HEK293 (cell line): ENCODE measurements around the gene TEAD1.

ENCODE experiments used
- CTCF ChIA-PET: fragments of 350-600 bp; formaldehyde crosslinking; extraction: SDS; loops from one replicate; lab custom pipeline; 2021; ENCODE audit warnings: antibody characterized with exemption; lab: Yijun Ruan, JAX
- POLR2A ChIA-PET: fragments of 300-600 bp; formaldehyde crosslinking; extraction: SDS; loops from one replicate; lab custom pipeline; 2020; ENCODE audit warnings: antibody characterized with exemption, inconsistent platforms; lab: Yijun Ruan, JAX
- H3K27ac ChIP-seq: fragments of 200-500 bp; sonication (Bioruptor generic); 2 replicates; pipeline ENCODE4 v1.5.1; 2014; ENCODE audit warnings: low read depth, low read length, control low read depth, inconsistent platforms; ENCODE audit errors: extremely low read depth
- H3K36me3 ChIP-seq, 2 experiments: fragments of 200-500 bp in 1 of 2; sonication (Bioruptor generic) in 1 of 2; 1 replicate in 1 of 2; 2 replicates in 1 of 2; pipeline ENCODE4 v1.5.1; 2014 to 2017; ENCODE audit warnings: inconsistent platforms in 2 of 2, low read length in 2 of 2; ENCODE audit not compliant: control insufficient read depth in 2 of 2, insufficient read depth in 1 of 2
- H3K4me1 ChIP-seq: fragments of 200-500 bp; sonication (Bioruptor generic); 2 replicates; pipeline ENCODE4 v1.5.1; 2014; ENCODE audit warnings: mild to moderate bottlenecking, low read length, inconsistent platforms; ENCODE audit not compliant: control insufficient read depth, insufficient read depth
- H3K4me3 ChIP-seq: 2 replicates; pipeline ENCODE4 v1.5.1; 2011; ENCODE audit warnings: low read depth, mild to moderate bottlenecking, control low read depth, low read length, moderate library complexity
- H3K9me3 ChIP-seq: fragments of 200-500 bp; sonication (Bioruptor generic); 2 replicates; pipeline ENCODE4 v1.5.1; 2014; ENCODE audit warnings: low read depth, low read length, inconsistent platforms; ENCODE audit not compliant: control insufficient read depth, insufficient read depth
- BCL11A ChIP-seq: fragments of 450-650 bp; formaldehyde crosslinking; IDR thresholded peaks from 2 replicates; pipeline ENCODE4 v1.5.1; 2016; ENCODE audit warnings: low read depth, missing biosample characterization, missing genetic modification characterization
- GLI4 ChIP-seq: fragments of 450-650 bp; formaldehyde crosslinking; IDR thresholded peaks from 2 replicates; pipeline ENCODE4 v1.5.1; 2016; ENCODE audit warnings: missing biosample characterization, missing genetic modification characterization
- HOXD13 ChIP-seq: sonication (generic); formaldehyde crosslinking; IDR thresholded peaks from 2 replicates; pipeline ENCODE4 v1.8.0; 2022; ENCODE audit warnings: missing genetic modification reagents, borderline replicate concordance
- KLF7 ChIP-seq: fragments of 450-650 bp; formaldehyde crosslinking; IDR thresholded peaks from 2 replicates; pipeline ENCODE4 v1.5.1; 2016; ENCODE audit warnings: missing biosample characterization, missing genetic modification characterization, borderline replicate concordance
- PBX3 ChIP-seq: sonication (generic); formaldehyde crosslinking; IDR thresholded peaks from 2 replicates; pipeline ENCODE4 v1.8.1; 2022; ENCODE audit warnings: mild to moderate bottlenecking, moderate library complexity, missing genetic modification reagents
- PRDM1 ChIP-seq: fragments of 450-650 bp; formaldehyde crosslinking; IDR thresholded peaks from 2 replicates; pipeline ENCODE4; 2016; ENCODE audit warnings: missing biosample characterization, missing genetic modification characterization
- SALL2 ChIP-seq: fragments of 450-650 bp; formaldehyde crosslinking; IDR thresholded peaks from 2 replicates; pipeline ENCODE4 v1.5.0; 2017; ENCODE audit warnings: missing biosample characterization, mild to moderate bottlenecking, missing genetic modification characterization, borderline replicate concordance
- SCRT2 ChIP-seq: fragments of 450-650 bp; formaldehyde crosslinking; IDR thresholded peaks from 2 replicates; pipeline ENCODE4 v1.5.1; 2016; ENCODE audit warnings: missing biosample characterization, missing genetic modification characterization
- WT1 ChIP-seq: fragments of 450-650 bp; formaldehyde crosslinking; IDR thresholded peaks from 2 replicates; pipeline ENCODE4 v1.5.1; 2016; ENCODE audit warnings: missing biosample characterization, missing genetic modification characterization
- ZNF169 ChIP-seq: fragments of 450-650 bp; formaldehyde crosslinking; IDR thresholded peaks from 2 replicates; pipeline ENCODE4 v1.5.1; 2016; ENCODE audit warnings: missing biosample characterization, missing genetic modification characterization
- ZNF202 ChIP-seq: fragments of 450-650 bp; formaldehyde crosslinking; IDR thresholded peaks from 2 replicates; pipeline ENCODE4 v1.5.1; 2016; ENCODE audit warnings: missing biosample characterization, missing genetic modification characterization, borderline replicate concordance
- ZNF423 ChIP-seq: fragments of 450-650 bp; formaldehyde crosslinking; IDR thresholded peaks from 2 replicates; pipeline ENCODE4 v1.5.1; 2016; ENCODE audit warnings: missing biosample characterization, missing genetic modification characterization
- ZNF529 ChIP-seq: fragments of 450-650 bp; formaldehyde crosslinking; IDR thresholded peaks from 2 replicates; pipeline ENCODE4 v1.5.1; 2017; ENCODE audit warnings: missing genetic modification characterization, missing biosample characterization; ENCODE audit not compliant: insufficient replicate concordance
- ZNF544 ChIP-seq: fragments of 450-650 bp; formaldehyde crosslinking; IDR thresholded peaks from 2 replicates; pipeline ENCODE4 v1.5.0; 2017; ENCODE audit warnings: missing biosample characterization, missing genetic modification characterization
- ZNF560 ChIP-seq: fragments of 450-650 bp; formaldehyde crosslinking; IDR thresholded peaks from 2 replicates; pipeline ENCODE4 v1.5.1; 2017; ENCODE audit warnings: missing biosample characterization, missing genetic modification characterization, borderline replicate concordance
- ZNF792 ChIP-seq: fragments of 450-650 bp; formaldehyde crosslinking; IDR thresholded peaks from 2 replicates; pipeline ENCODE4 v1.5.1; 2016; ENCODE audit warnings: missing biosample characterization, missing genetic modification characterization
- TF ChIP-seq, protein P1 (sequence below): fragments of 450-650 bp; formaldehyde crosslinking; IDR thresholded peaks from 2 replicates; pipeline ENCODE4; 2016; ENCODE audit warnings: missing biosample characterization, missing genetic modification characterization
- TF ChIP-seq, protein P2 (sequence below): fragments of 450-650 bp; formaldehyde crosslinking; IDR thresholded peaks from 2 replicates; pipeline ENCODE4 v1.5.1; 2017; ENCODE audit warnings: missing biosample characterization, missing genetic modification characterization

Gene TEAD1

GRCh38 chr11:12674936-12675696 is 895 bp downstream of the TEAD1 start (continued):
- TF ChIP-seq, protein P1, sequence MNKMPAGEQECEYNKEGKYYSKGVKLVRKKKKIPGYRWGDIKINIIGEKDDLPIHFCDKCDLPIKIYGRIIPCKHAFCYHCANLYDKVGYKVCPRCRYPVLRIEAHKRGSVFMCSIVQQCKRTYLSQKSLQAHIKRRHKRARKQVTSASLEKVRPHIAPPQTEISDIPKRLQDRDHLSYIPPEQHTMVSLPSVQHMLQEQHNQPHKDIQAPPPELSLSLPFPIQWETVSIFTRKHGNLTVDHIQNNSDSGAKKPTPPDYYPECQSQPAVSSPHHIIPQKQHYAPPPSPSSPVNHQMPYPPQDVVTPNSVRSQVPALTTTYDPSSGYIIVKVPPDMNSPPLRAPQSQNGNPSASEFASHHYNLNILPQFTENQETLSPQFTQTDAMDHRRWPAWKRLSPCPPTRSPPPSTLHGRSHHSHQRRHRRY (tag by site-specific recombination), result no peak
- no peak for TF ChIP-seq SALL2 (tag by site-specific recombination)
- no peak for TF ChIP-seq PBX3 (CRISPR knock-in tag)
- TF ChIP-seq ZNF423 (tag by site-specific recombination), result no peak
- no peak for TF ChIP-seq ZNF560 (tag by site-specific recombination)
- TF ChIP-seq ZNF529 (tag by site-specific recombination), result no peak
- 0 out of 2 replicates have a peak, but pooled peaks have one; percentile 23 for TF ChIP-seq SCRT2
- TF ChIP-seq ZNF169, result no peak
- no peak for TF ChIP-seq HOXD13 (CRISPR knock-in tag)

DNA sequence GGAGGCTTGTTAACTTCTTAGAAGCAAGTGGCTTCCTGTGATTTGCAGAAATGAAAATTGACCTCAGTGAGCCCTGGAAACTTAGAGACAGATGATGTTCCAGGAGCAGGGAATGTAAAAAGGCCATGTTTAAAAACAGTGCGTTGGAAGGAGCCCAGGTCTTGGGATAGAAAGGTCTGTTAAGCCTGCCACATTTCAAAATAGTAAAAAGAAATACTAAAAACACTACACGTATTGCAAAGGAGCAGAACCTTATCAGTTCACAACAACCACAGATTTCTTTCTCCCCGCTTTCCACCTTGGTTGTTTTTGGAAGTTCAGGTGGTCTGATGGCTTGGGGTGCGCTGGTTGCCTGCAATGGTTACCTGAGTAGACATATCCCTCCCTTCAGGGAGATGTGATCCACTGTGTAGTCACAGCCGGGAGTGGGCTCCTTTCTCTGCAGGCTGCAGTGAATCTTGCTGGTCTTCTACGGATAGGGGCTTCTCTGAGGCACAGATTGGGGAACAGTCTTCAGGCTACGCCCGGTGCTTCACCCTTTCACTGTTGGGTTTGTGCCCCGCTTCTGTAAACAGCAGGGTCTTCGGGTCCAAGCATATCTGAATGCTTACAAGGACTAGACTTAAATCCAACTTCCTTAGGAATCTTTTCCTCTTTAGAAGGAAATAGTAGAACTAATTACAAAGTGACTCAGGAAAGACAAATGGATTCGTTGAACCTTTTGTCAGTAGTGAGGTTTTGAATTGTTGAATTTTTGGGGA is 1.9 kb downstream of the TEAD1 start:
- peaks cover 0 to 2% of the 10 kb centered on the region in 2 experiments; a peak in 1 of 3 replicates for H3K36me3 ChIP-seq
- POLR2A ChIA-PET, result no interaction called here
- TF ChIP-seq ZNF792 (tag by site-specific recombination), result no peak
- peak; percentile 21; the same call in 1 of the 2 replicates for TF ChIP-seq PRDM1 (tag by site-specific recombination)
- H3K4me3 ChIP-seq, result peak overlapping the region; percentile 78
- H3K27ac ChIP-seq, result no peak overlapping the region
- H3K4me1 ChIP-seq, result peaks cover 11% of the 10 kb centered on the region; the same call in 1 of the 2 replicates
- CTCF ChIA-PET, result interaction anchor here (0.6 to 0.9 kb wide), 4 partner anchors 214 to 734 kb away, joined by 3 read pairs; no protein-coding TSS in a partner anchor
- no peaks in the 10 kb centered on the region for H3K9me3 ChIP-seq

- no peaks in the 10 kb centered on the region for H3K9me3 ChIP-seq
- ChIA-PET POLR2A (no interaction called here), CTCF (interaction anchor here (0.7 to 1.2 kb wide), 6 partner anchors 213 to 1732 kb away, joined by 3 to 4 read pairs (median 3); no protein-coding TSS in a partner anchor)
- H3K27ac ChIP-seq, result no peak overlapping the region
- H3K36me3 ChIP-seq, result peaks cover 0 to 2% of the 10 kb centered on the region in 2 experiments; a peak in 1 of 3 replicates
- peaks cover 11% of the 10 kb centered on the region; the same call in 1 of the 2 replicates for H3K4me1 ChIP-seq
- TF ChIP-seq, protein P2, sequence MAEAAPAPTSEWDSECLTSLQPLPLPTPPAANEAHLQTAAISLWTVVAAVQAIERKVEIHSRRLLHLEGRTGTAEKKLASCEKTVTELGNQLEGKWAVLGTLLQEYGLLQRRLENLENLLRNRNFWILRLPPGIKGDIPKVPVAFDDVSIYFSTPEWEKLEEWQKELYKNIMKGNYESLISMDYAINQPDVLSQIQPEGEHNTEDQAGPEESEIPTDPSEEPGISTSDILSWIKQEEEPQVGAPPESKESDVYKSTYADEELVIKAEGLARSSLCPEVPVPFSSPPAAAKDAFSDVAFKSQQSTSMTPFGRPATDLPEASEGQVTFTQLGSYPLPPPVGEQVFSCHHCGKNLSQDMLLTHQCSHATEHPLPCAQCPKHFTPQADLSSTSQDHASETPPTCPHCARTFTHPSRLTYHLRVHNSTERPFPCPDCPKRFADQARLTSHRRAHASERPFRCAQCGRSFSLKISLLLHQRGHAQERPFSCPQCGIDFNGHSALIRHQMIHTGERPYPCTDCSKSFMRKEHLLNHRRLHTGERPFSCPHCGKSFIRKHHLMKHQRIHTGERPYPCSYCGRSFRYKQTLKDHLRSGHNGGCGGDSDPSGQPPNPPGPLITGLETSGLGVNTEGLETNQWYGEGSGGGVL (tag by site-specific recombination), result peak; percentile 80
- TF ChIP-seq GLI4 (tag by site-specific recombination), result no peak
- TF ChIP-seq KLF7, result no peak
- no peak for TF ChIP-seq ZNF544
- TF ChIP-seq BCL11A (tag by site-specific recombination), result no peak
- TF ChIP-seq WT1 (tag by site-specific recombination), result peak; percentile 54; the same call in 1 of the 2 replicates
- TF ChIP-seq ZNF202 (tag by site-specific recombination), result no peak
- H3K4me3 ChIP-seq, result peak overlapping the region; percentile 14
Measured at GRCh38 chr11:12677131-12677530, 2.9 kb downstream of the TEAD1 start.
